Measurements from ENCODE around the gene BAIAP3.

- no peak for TF ChIP-seq CTCF (IDR thresholded peaks at IDR 0.05; ENCODE audit: borderline replicate concordance, extremely low read depth, low read length, poor library complexity, severe bottlenecking)
- TF ChIP-seq EZH2 (IDR thresholded peaks at IDR 0.05; ENCODE audit: borderline replicate concordance, low read depth, low read length, severe bottlenecking) = no peak
These were observed 60.2 kb downstream of the BAIAP3 start for GRCh38 chr16:1393613-1394176.
